NCI-H82 treated with DMSO at 0.1 percent for 48 hours (cell line): ENCODE measurements around the gene RPL14.
"Not testable (repeated sequence)": the region's sequence is repeated elsewhere in the genome, so short reads cannot be mapped to it uniquely, and the experiment has no call there.

ENCODE experiments used
- DNase-seq: peaks from one replicate; lab custom pipeline; 2025; ENCODE audit not compliant: unreplicated experiment; lab: John Stamatoyannopoulos, UW

RPL14 gene

DNA sequence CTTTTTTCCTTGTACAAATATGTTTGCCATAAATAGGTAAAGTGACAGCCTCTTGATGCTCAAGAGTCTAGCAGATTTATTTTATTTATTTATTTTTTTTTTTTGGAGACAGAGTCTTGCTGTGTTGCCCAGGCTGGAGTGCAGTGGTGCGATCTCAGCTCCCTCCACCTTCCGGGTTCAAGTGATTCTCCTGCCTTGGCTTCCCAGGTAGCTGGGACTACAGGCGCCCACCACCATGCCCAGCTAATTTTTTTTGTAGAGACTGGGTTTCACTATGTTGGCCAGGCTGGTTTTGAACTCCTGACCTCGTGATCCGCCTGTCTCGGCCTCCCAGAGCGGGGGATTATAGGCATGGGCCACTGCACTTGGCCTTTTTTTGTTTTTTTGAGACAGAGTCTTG lies 5.7 kb downstream of the RPL14 start:
- not testable (repeated sequence) for DNase-seq

- DNase-seq, result no peak
Measured at GRCh38 chr3:40463579-40463978, 6.4 kb downstream of the RPL14 start.

DNA sequence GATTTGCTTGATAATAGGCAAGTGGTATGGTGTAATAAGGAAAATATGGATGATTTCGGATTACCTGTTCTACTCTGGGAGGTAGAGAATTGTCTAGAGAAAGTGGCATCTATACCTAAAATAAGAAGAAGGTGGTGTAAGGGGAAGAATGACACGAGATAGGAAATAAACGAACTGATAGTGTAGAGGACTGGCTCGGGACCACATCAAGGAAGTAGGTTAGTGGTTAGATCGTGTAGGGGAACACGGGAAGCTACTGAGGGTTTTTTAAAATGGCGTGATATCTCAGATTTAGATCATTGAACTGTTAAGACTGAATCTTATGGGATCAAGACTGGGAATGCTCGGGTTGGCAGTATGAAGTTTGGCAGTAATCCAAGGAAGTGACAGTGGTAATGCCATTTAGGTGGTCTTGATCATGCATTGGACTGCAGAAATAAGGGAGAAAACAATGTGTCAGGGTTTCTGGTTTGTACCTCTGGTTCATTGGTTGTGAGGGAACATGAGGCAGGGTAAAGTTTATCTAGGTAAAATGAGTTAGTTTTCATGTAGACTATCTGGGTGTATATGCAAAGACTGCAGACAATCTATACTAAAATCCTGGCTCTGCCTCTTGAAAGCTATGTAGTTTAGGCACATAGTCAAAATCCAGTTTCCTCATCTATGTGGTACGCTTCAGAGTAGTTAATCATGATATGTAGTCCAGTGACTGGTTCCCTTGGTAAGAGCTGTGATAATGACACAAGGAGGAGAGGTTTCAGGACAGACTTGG lies 7.4 kb downstream of the RPL14 start:
- DNase-seq, result no peak

DNA sequence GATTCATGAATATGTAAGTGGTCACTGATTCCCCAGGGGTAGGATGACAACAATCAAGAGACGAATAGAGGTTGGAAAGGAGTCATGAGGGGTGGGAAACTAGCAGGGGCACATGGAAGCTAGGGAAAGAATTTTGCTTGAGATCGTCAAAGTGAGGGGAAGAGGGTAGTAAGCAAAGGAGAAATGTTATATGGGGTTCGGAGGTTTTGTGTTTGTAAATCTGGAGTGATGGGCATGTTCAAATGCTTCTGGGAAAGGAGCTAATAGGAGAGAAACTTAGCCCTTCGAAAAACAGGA lies 7.9 kb downstream of the RPL14 start:
- no peak for DNase-seq

GRCh38 chr3:40465456-40465855 lies 8.3 kb downstream of the RPL14 start:
- DNase-seq, result no peak

- no peak for DNase-seq
Measured at GRCh38 chr3:40468018-40468417, 10.9 kb downstream of the RPL14 start.

DNA sequence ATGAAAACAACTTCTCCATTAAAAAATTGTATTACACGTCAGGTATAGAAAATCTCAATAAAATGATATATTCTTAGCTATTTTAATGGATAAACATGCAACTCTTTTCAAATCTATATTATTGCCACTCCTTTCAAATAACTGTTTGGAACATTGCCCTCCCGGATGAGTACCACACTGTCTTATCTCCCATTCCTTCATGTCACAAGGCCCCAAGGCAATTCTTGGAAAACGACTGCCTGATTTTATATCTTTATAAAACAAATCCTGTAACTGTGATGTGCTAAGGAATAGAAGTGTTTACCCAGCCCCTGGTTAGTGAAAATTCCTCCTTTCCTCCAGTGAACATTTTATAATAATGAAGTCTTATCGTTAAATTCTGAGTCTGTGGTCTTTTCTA lies 13.6 kb downstream of the RPL14 start:
- no peak for DNase-seq

- DNase-seq, result no peak
Measured at GRCh38 chr3:40476478-40477470, 19.6 kb downstream of the RPL14 start, which contains the start of gene ZNF619. Gene ZNF619, plus strand, starts transcription at chr3:40477122. Its CDS starts 858 bp downstream, at chr3:40477980.

GRCh38 chr3:40477666-40478065 lies 20.5 kb downstream of the RPL14 start:
- DNase-seq, result no peak

DNA sequence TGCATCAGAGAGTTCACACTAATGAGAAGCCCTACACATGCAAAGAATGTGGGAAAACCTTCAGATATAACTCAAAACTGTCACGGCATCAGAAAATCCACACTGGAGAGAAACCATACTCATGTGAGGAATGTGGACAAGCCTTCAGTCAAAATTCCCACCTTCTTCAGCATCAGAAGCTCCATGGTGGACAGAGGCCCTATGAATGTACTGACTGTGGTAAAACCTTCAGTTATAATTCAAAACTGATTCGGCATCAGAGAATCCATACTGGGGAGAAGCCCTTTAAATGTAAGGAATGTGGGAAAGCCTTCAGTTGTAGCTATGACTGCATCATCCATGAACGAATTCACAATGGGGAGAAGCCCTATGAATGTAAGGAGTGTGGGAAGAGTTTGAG lies 30.0 kb downstream of the RPL14 start:
- no peak for DNase-seq

GRCh38 chr3:40490916-40491315 lies 33.8 kb downstream of the RPL14 start:
- no peak for DNase-seq

DNA sequence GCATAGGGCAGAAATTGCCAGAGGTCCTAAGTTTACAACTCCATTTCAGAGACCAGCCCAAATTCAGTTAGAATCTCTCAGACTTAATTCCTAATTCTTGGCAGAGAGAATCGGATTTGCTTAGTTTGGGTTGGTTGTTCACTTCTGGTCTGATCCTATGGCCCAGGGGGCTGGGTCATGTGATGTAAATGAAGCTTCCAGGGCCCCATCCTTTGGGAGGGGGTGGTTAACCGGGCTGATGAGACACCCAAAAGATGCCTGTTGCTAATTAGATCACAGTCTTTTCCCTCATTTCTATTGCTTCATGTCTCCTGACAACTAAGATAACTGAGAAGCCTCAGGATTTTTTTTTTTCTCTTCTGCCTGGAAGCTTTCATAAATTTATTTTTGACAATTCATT lies 37.6 kb downstream of the RPL14 start:
- no peak for DNase-seq

GRCh38 chr3:40497288-40497687 lies 40.1 kb downstream of the RPL14 start:
- no peak for DNase-seq

GRCh38 chr3:40499952-40500351 lies 42.8 kb downstream of the RPL14 start:
- no peak for DNase-seq

DNA sequence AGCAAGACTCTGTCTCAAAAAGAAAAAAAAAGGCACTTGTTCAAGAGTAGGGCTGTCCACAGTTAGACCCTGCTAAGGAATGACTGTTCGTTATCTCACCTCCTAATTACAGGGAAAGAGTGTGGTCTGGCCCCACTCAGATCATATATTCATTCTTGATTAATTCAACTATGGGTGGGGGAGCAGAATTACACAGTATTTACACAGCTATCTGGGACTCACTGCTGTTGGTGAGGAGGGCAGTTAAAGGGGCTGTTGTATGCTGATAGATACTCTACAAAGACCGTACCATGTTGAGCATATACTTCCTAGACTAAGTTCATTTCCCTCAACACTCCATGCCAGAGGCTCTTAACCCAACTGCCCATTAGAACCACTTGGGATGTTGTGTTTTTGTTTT lies 44.9 kb downstream of the RPL14 start:
- DNase-seq, result no peak

GRCh38 chr3:40504636-40505430 lies 47.7 kb downstream of the RPL14 start:
- no peak for DNase-seq

DNA sequence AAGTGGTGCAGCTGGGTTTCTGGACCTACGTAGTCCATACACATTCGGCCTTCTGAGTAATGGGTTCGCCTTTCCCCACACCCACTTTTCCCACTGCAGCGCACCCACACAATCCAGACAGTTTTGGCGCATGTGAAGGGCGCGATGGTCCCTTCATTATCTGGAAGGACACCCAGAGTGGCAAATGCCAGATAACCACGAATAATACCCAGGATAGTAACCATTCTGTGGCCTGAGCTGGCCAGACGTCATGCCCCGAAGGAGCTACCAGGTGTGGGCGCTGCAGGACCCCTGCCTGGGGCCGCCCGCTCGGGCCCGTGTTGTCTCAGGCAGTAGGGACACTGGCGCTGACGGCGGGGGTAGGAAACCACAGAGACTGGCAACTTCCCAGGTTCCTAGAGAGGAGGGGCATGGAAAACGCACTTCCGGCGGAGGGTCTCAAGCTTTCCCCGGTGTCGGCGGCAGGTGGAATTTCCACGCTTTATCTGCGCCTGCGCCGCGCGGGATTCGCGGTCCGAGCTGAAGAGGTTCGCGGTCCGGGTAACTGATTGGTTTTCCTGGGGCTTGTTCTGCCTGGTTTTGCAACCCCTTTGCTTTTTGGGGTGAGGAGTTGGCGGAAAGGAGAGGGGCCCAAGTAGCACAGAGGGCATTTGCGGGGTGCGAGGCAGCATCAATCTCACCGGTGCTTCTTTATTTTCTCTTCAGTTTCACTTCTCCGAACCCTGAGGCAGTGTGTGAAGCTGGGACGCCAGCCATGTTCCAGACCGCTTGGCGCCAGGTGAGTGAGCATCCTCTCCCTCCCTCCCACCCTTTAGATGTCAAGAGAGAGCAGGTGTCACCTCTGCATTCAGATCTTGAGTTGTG lies 48.7 kb downstream of the RPL14 start, which contains the start of gene ZNF620:
Gene ZNF620 (plus strand): TSS at position 441 of the 864 bp plus-strand sequence. CDS start 314 bp downstream, at position 755.
- DNase-seq, result peak; percentile 73

GRCh38 chr3:40511031-40511718 lies 54.0 kb downstream of the RPL14 start:
- no peak for DNase-seq

DNA sequence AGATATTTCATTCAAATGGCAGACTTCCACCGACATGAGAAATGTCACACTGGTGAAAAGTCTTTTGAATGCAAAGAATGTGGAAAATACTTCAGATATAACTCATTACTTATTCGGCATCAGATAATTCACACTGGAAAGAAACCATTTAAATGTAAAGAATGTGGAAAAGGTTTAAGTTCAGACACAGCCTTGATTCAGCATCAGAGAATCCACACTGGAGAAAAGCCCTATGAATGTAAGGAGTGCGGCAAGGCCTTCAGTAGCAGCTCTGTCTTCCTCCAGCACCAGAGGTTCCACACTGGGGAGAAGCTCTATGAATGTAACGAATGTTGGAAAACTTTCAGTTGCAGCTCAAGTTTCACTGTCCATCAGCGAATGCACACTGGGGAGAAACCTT lies 59.1 kb downstream of the RPL14 start:
- no peak for DNase-seq

DNA sequence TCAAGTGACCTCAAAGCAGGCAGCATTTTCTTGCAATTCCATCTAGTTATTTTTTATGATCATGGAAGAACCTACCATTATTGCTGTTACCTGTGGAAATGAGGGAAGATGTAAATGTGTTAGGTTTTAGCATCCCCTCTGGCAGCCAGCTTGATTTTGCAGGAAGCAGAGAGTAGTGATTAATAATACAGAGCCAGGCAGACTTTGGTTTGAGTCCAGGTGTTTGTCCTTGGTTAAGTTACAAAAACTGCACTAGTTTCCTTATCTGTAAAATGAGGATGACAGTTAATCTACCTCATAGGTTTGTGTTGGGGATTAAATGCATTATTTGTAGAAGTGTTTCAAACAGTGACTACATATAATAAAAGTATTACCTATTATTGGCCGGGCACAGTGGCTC lies 60.9 kb downstream of the RPL14 start:
- DNase-seq, result no peak
